Erythroblast (primary cell): ENCODE measurements around the gene ANAPC5.

Experiments
- GATA1 ChIP-seq: IDR thresholded peaks from 2 replicates; pipeline ENCODE4 v1.6.1; 2011; ENCODE audit warnings: low read depth, mild to moderate bottlenecking, control low read depth, low read length, moderate library complexity
- POLR2A ChIP-seq: IDR thresholded peaks from 2 replicates; pipeline ENCODE4 v1.6.1; 2011; ENCODE audit warnings: mild to moderate bottlenecking, low read length

- no peak for TF ChIP-seq POLR2A
- TF ChIP-seq GATA1: no peak
These were observed 23.6 kb downstream of the ANAPC5 start for GRCh38 chr12:121328620-121329019.
